PC-9 (cell line): ENCODE data around the gene KLHL8. TPM values are rescaled to one million over a fixed set of nuclear protein-coding genes. Genes with fewer than 3 reads are reported as not detected.
A peak's percentile ranks its signal among the peaks of the same experiment; 100 is the strongest.

Experiments used
- BruUV-seq: library from RNA; stranded (reverse); fragments of 400-500 nt; replicated peaks from 2 replicates; lab custom pipeline; 2021; lab: Mats Ljungman, UMichigan
- CTCF ChIA-PET: fragments of 300-600 bp; sonication (Branson Sonifier 250); formaldehyde crosslinking; loops from one replicate; lab custom pipeline; 2022; ENCODE audit warnings: antibody characterized with exemption; lab: Charles Lee
- POLR2A ChIA-PET: fragments of 300-600 bp; sonication (Branson Sonifier 250); formaldehyde crosslinking; loops from one replicate; lab custom pipeline; 2022; ENCODE audit warnings: antibody characterized with exemption; ENCODE audit not compliant: unreplicated experiment; lab: Charles Lee
- DNase-seq, 2 experiments: peaks; one replicate each; pipeline versions ENCODE4 v3.0.0 to v3.0.0-alpha.2; 2015 to 2022; ENCODE audit warnings: mixed read lengths in 1 of 2
- H2AFZ ChIP-seq: fragments of 200-600 bp; sonication (generic); 2 replicates; pipeline ENCODE4 v1.8.1; 2017; ENCODE audit warnings: antibody characterized with exemption
- H3F3A ChIP-seq: fragments of 200-600 bp; sonication (generic); 2 replicates; pipeline ENCODE4 v1.8.1; 2017; ENCODE audit warnings: antibody characterized with exemption, mild to moderate bottlenecking, low read depth; ENCODE audit not compliant: insufficient read depth
- H3K27ac ChIP-seq: fragments of 200-600 bp; sonication (generic); 2 replicates; pipeline ENCODE4 v1.6.1; 2016; ENCODE audit warnings: mixed run types
- H3K27me3 ChIP-seq: fragments of 200-600 bp; sonication (generic); 2 replicates; pipeline ENCODE4 v1.6.1; 2016; ENCODE audit warnings: low read depth, mixed run types; ENCODE audit not compliant: insufficient read depth
- H3K36me3 ChIP-seq: fragments of 200-600 bp; sonication (generic); 2 replicates; pipeline ENCODE4 v1.6.1; 2016; ENCODE audit warnings: low read depth, mixed run types
- H3K4me1 ChIP-seq: fragments of 200-600 bp; sonication (generic); replicated peaks from 2 replicates; pipeline ENCODE4 v1.6.1; 2016; ENCODE audit warnings: mixed run types; ENCODE audit not compliant: insufficient read depth
- H3K4me2 ChIP-seq: fragments of 200-600 bp; sonication (generic); 2 replicates; pipeline ENCODE4 v1.6.1; 2017; ENCODE audit warnings: mixed run types
- H3K4me3 ChIP-seq: fragments of 200-600 bp; sonication (generic); 2 replicates; pipeline ENCODE4 v1.6.1; 2016; ENCODE audit warnings: mixed run types
- H3K79me2 ChIP-seq: fragments of 200-600 bp; sonication (generic); 2 replicates; pipeline ENCODE4 v1.6.1; 2017; ENCODE audit warnings: low read depth, mixed run types
- H3K9me2 ChIP-seq: fragments of 200-600 bp; sonication (generic); 2 replicates; pipeline ENCODE4 v1.8.1; 2017; ENCODE audit warnings: mild to moderate bottlenecking; ENCODE audit not compliant: insufficient read depth
- H3K9me3 ChIP-seq: fragments of 200-600 bp; sonication (generic); 2 replicates; pipeline ENCODE4 v1.8.1; 2016; ENCODE audit warnings: low read depth; ENCODE audit not compliant: insufficient read depth
- H4K20me1 ChIP-seq: fragments of 200-600 bp; sonication (generic); 2 replicates; pipeline ENCODE4 v1.8.1; 2017; ENCODE audit not compliant: insufficient read depth
- CTCF ChIP-seq: fragments of 200-600 bp; sonication (generic); conservative IDR thresholded peaks from 2 replicates; pipeline ENCODE4 v1.6.1; 2017; ENCODE audit warnings: mixed run types, antibody characterized with exemption, mild to moderate bottlenecking, moderate library complexity
- EZH2 ChIP-seq: fragments of 200-600 bp; sonication (generic); IDR thresholded peaks from 2 replicates; pipeline ENCODE4 v1.8.0; 2017; ENCODE audit warnings: antibody characterized with exemption, low read depth
- intact Hi-C: fragments of 100-400 bp; cut with micrococcal nuclease; formaldehyde crosslinking; loops from one replicate; pipeline ENCODE4 v1.10.0; 2022; ENCODE audit not compliant: unreplicated experiment
- total RNA-seq: library from RNA; stranded (reverse); gene quantifications from 2 replicates; pipeline ENCODE4 v1.2.3, GENCODE V29; 2021

The KLHL8 gene
- total RNA-seq, 1 experiment from 2014 or later: 8.5 TPM

- no peaks in the 10 kb centered on the region for H3K27me3 ChIP-seq
- H4K20me1 ChIP-seq: no peaks in the 10 kb centered on the region
- no peak for TF ChIP-seq CTCF
- no peak for TF ChIP-seq EZH2
- peak in 1 of 2 experiments; percentile 49 for DNase-seq
- H2AFZ ChIP-seq: no peak overlapping the region
- H3K4me1 ChIP-seq: peaks cover 10% of the 10 kb centered on the region
- H3K9me2 ChIP-seq: no peaks in the 10 kb centered on the region
- no TSS peak for BruUV-seq
- CTCF ChIA-PET: no interaction called here
- POLR2A ChIA-PET: no interaction called here
- H3K27ac ChIP-seq: no peak overlapping the region
- peaks cover 8% of the 10 kb centered on the region for H3K9me3 ChIP-seq
- intact Hi-C loops: loop anchor here (5.0 kb wide), 1 partner anchor 743 kb away; no protein-coding TSS in a partner anchor
- peak overlapping the region; percentile 36 for H3K4me2 ChIP-seq
- H3F3A ChIP-seq: no peaks in the 10 kb centered on the region
- H3K79me2 ChIP-seq: no peaks in the 10 kb centered on the region
- H3K4me3 ChIP-seq: no peak overlapping the region
- H3K36me3 ChIP-seq: no peaks in the 10 kb centered on the region; the same call in 1 of the 2 replicates
Observed at GRCh38 chr4:87239821-87240220, 19.4 kb upstream of the KLHL8 start.

GRCh38 chr4:87239194-87239593 is 18.8 kb upstream of the KLHL8 start:
- ChIA-PET POLR2A (no interaction called here), CTCF (no interaction called here)
- Histone ChIP-seq H3K9me2 (no peaks in the 10 kb centered on the region), H3K27ac (no peak overlapping the region), H3F3A (no peaks in the 10 kb centered on the region), H3K79me2 (no peaks in the 10 kb centered on the region), H3K4me3 (no peak overlapping the region), H2AFZ (no peak overlapping the region), H3K4me1 (peaks cover 10% of the 10 kb centered on the region), H3K4me2 (no peak overlapping the region), H3K36me3 (no peaks in the 10 kb centered on the region; the same call in 1 of the 2 replicates), H4K20me1 (no peaks in the 10 kb centered on the region), H3K9me3 (peaks cover 7% of the 10 kb centered on the region; the same call in 1 of the 2 replicates), H3K27me3 (no peaks in the 10 kb centered on the region)
- TF ChIP-seq EZH2 (no peak), CTCF (no peak)
- BruUV-seq: no TSS peak
- DNase-seq: no peak
- intact Hi-C loops: loop anchor here (5.0 kb wide), 1 partner anchor 742 kb away; no protein-coding TSS in a partner anchor

GRCh38 chr4:87236861-87237260 is 16.4 kb upstream of the KLHL8 start:
- Histone ChIP-seq H3F3A (no peaks in the 10 kb centered on the region), H3K9me3 (no peaks in the 10 kb centered on the region), H3K79me2 (no peaks in the 10 kb centered on the region), H3K27ac (no peak overlapping the region), H3K36me3 (no peaks in the 10 kb centered on the region), H3K4me2 (no peak overlapping the region), H3K4me1 (peaks cover 10% of the 10 kb centered on the region), H3K9me2 (no peaks in the 10 kb centered on the region), H2AFZ (no peak overlapping the region), H3K27me3 (no peaks in the 10 kb centered on the region), H3K4me3 (no peak overlapping the region), H4K20me1 (no peaks in the 10 kb centered on the region)
- POLR2A ChIA-PET: no interaction called here
- DNase-seq: no peak
- CTCF ChIA-PET: no interaction called here
- TF ChIP-seq EZH2 (no peak), CTCF (no peak)
- intact Hi-C loops: loop anchor here (2.0 to 5.0 kb wide), 2 partner anchors 338 to 740 kb away; no protein-coding TSS in a partner anchor
- no TSS peak for BruUV-seq
